Suppressor macrophage treated with lipopolysaccharide for 1 hour (primary cell): ENCODE data around the gene MT1G.
"Not testable (repeated sequence)": the region's sequence is repeated elsewhere in the genome, so short reads cannot be mapped to it uniquely, and the experiment has no call there.

ENCODE experiments used
- DNase-seq, 3 donors: peaks; one replicate each; pipeline ENCODE4 v3.0.0-alpha.2; 2020 to 2022

The MT1G gene

GRCh38 chr16:56684256-56684925 lies 16.5 kb upstream of the MT1G start:
- DNase-seq, result no peak

GRCh38 chr16:56683424-56684172 lies 15.7 kb upstream of the MT1G start:
- no peak for DNase-seq

GRCh38 chr16:56682703-56683397 lies 15.0 kb upstream of the MT1G start:
- DNase-seq, result no peak

GRCh38 chr16:56681939-56682702 lies 14.3 kb upstream of the MT1G start, which contains the start of gene MT1X:
Gene MT1X, plus strand, starts transcription at chr16:56682470. Its CDS starts 71 bp downstream, at chr16:56682541.
- peak; percentile 90 to 95 (median 95) for DNase-seq

GRCh38 chr16:56679818-56680217 lies 12.0 kb upstream of the MT1G start:
- peak in 2 of 3 donors; percentile 32 to 33 for DNase-seq

GRCh38 chr16:56679078-56679730 lies 11.3 kb upstream of the MT1G start:
- no peak for DNase-seq

- DNase-seq, result no peak
These were observed 9.6 kb upstream of the MT1G start for GRCh38 chr16:56677474-56677873.

- no peak for DNase-seq
These were observed 7.9 kb upstream of the MT1G start for GRCh38 chr16:56675685-56676210.

- DNase-seq, result not testable (repeated sequence)
These were observed 6.7 kb upstream of the MT1G start for GRCh38 chr16:56674570-56674969.

- DNase-seq, result peak; percentile 51 to 59 (median 58)
These were observed 6.1 kb upstream of the MT1G start for GRCh38 chr16:56673921-56674320.

GRCh38 chr16:56672761-56673536 lies 5.1 kb upstream of the MT1G start:
- DNase-seq, result peak in 1 of 3 donors; percentile 28

- DNase-seq, result not testable (repeated sequence)
These were observed 4.3 kb upstream of the MT1G start for GRCh38 chr16:56672171-56672570.

- peak; percentile 66 to 86 (median 66) for DNase-seq
These were observed 3.8 kb upstream of the MT1G start for GRCh38 chr16:56671691-56672090.

GRCh38 chr16:56670620-56670934 lies 2.7 kb upstream of the MT1G start:
- no peak for DNase-seq

GRCh38 chr16:56669840-56670619 lies 2.2 kb upstream of the MT1G start:
- DNase-seq, result peak; percentile 42 to 54 (median 53)

GRCh38 chr16:56669005-56669839 lies 1.4 kb upstream of the MT1G start, which contains the start of gene MT1H:
Gene MT1H, plus strand, starts transcription at chr16:56669814. Its CDS starts 71 bp downstream, at chr16:56669885.
- no peak for DNase-seq

GRCh38 chr16:56665286-56666261 lies 2.3 kb downstream of the MT1G start:
- DNase-seq, result not testable (repeated sequence)

GRCh38 chr16:56664506-56664905 lies 3.4 kb downstream of the MT1G start:
- no peak for DNase-seq
